IMR-90 (cell line): ENCODE measurements around the gene GPR21. TPM values are rescaled to one million over a fixed set of nuclear protein-coding genes. Genes with fewer than 3 reads are reported as not detected.
A peak's percentile ranks its signal among the peaks of the same experiment; 100 is the strongest.

Source experiments
- ATAC-seq: fragments of 200-7000 bp; cut with Tn5 transposase; 2 replicates; pipeline ENCODE4 v1.9.1; 2020; ENCODE audit warnings: low read depth, mild to moderate bottlenecking, moderate library complexity
- BruUV-seq: library from RNA; stranded (reverse); fragments of 400-500 nt; replicated peaks from 2 replicates; lab custom pipeline; 2021; lab: Mats Ljungman, UMichigan
- CTCF ChIA-PET: fragments of 300-600 bp; formaldehyde crosslinking; extraction: SDS; loops from one replicate; lab custom pipeline; 2021; ENCODE audit warnings: antibody characterized with exemption; lab: Yijun Ruan, JAX
- POLR2A ChIA-PET: fragments of 300-600 bp; sonication (Branson Sonifier 250); formaldehyde crosslinking; loops from one replicate; lab custom pipeline; 2022; ENCODE audit warnings: antibody characterized with exemption; ENCODE audit not compliant: unreplicated experiment; lab: Charles Lee
- DNase-seq: peaks from one replicate; pipeline ENCODE4 v3.0.0; 2013
- H2AFZ ChIP-seq: replicated peaks from 2 replicates; pipeline ENCODE3; 2013; ENCODE audit warnings: low read length, mild to moderate bottlenecking; ENCODE audit not compliant: poor library complexity
- H2AK5ac ChIP-seq: 2 replicates; pipeline ENCODE4 v1.6.1; 2013; ENCODE audit warnings: low read depth, low read length, inconsistent platforms
- H2AK9ac ChIP-seq: replicated peaks from 2 replicates; pipeline ENCODE3; 2013; ENCODE audit warnings: mild to moderate bottlenecking, low read depth, low read length, moderate library complexity; ENCODE audit not compliant: poor library complexity
- H2BK120ac ChIP-seq: 2 replicates; pipeline ENCODE4 v1.6.1; 2013; ENCODE audit warnings: low read depth, low read length, inconsistent platforms
- H2BK15ac ChIP-seq: 3 replicates; pipeline ENCODE4 v1.6.1; 2013; ENCODE audit warnings: low read depth, low read length, inconsistent platforms
- H2BK20ac ChIP-seq: 2 replicates; pipeline ENCODE4 v1.6.1; 2013; ENCODE audit warnings: low read depth, mild to moderate bottlenecking, inconsistent platforms, low read length, moderate library complexity
- H2BK5ac ChIP-seq: 2 replicates; pipeline ENCODE4 v1.6.1; 2013; ENCODE audit warnings: mild to moderate bottlenecking, low read depth, low read length, inconsistent platforms; ENCODE audit not compliant: poor library complexity, severe bottlenecking
- H3K14ac ChIP-seq: replicated peaks from 2 replicates; pipeline ENCODE4 v1.6.1; 2013; ENCODE audit warnings: low read depth, low read length, inconsistent platforms
- H3K18ac ChIP-seq: 2 replicates; pipeline ENCODE4 v1.6.1; 2013; ENCODE audit warnings: low read depth, low read length, control low read depth
- H3K23ac ChIP-seq: 2 replicates; pipeline ENCODE4 v1.6.1; 2013; ENCODE audit warnings: low read depth, low read length, inconsistent platforms
- H3K27ac ChIP-seq: 2 replicates; pipeline ENCODE4 v1.5.1; 2013; ENCODE audit warnings: mild to moderate bottlenecking, control low read depth, low read length; ENCODE audit not compliant: insufficient read depth
- H3K27me3 ChIP-seq: 2 replicates; pipeline ENCODE4 v1.6.1; 2013; ENCODE audit warnings: low read length; ENCODE audit not compliant: control insufficient read depth, insufficient read depth
- H3K36me3 ChIP-seq: 2 replicates; pipeline ENCODE4 v1.6.1; 2013; ENCODE audit warnings: low read length, mixed read lengths; ENCODE audit not compliant: control insufficient read depth, insufficient read depth
- H3K4ac ChIP-seq: 2 replicates; pipeline ENCODE4 v1.6.1; 2013; ENCODE audit warnings: low read depth, low read length, inconsistent platforms
- H3K4me1 ChIP-seq: 2 replicates; pipeline ENCODE4 v1.6.1; 2013; ENCODE audit warnings: low read length, mixed read lengths; ENCODE audit not compliant: control insufficient read depth, insufficient read depth
- H3K4me2 ChIP-seq: 2 replicates; pipeline ENCODE4 v1.6.1; 2013; ENCODE audit warnings: low read depth, mild to moderate bottlenecking, control low read depth, low read length, moderate library complexity
- H3K4me3 ChIP-seq: 2 replicates; pipeline ENCODE4 v1.5.1; 2013; ENCODE audit warnings: low read depth, mild to moderate bottlenecking, control low read depth, low read length, moderate library complexity; ENCODE audit not compliant: insufficient read depth
- H3K56ac ChIP-seq: 2 replicates; pipeline ENCODE4 v1.6.1; 2013; ENCODE audit warnings: low read length, inconsistent platforms; ENCODE audit not compliant: insufficient read depth; ENCODE audit errors: extremely low read depth
- H3K79me1 ChIP-seq, 2 experiments: 2 replicates each; pipeline ENCODE4 v1.6.1; 2013; ENCODE audit warnings: low read length in 2 of 2, inconsistent platforms in 1 of 2, low read depth in 1 of 2
- H3K9ac ChIP-seq: 2 replicates; pipeline ENCODE4 v1.6.1; 2013; ENCODE audit warnings: low read depth, low read length, control low read depth
- H3K9me1 ChIP-seq: 2 replicates; pipeline ENCODE4 v1.6.1; 2013; ENCODE audit warnings: low read length, inconsistent platforms; ENCODE audit not compliant: insufficient read depth
- H3K9me3 ChIP-seq: 2 replicates; pipeline ENCODE4 v1.6.1; 2013; ENCODE audit warnings: low read length; ENCODE audit not compliant: control insufficient read depth, insufficient read depth
- H4K20me1 ChIP-seq: 2 replicates; pipeline ENCODE4 v1.6.1; 2013; ENCODE audit warnings: low read length, inconsistent platforms; ENCODE audit not compliant: insufficient read depth
- H4K5ac ChIP-seq: 2 replicates; pipeline ENCODE4 v1.6.1; 2013; ENCODE audit warnings: mild to moderate bottlenecking, low read depth, low read length, control low read depth
- H4K8ac ChIP-seq, 2 experiments: 2 replicates each; pipeline ENCODE4 v1.6.1; 2013; ENCODE audit warnings: low read depth in 2 of 2, low read length in 2 of 2, control low read depth in 1 of 2, inconsistent platforms in 1 of 2
- H4K91ac ChIP-seq: 2 replicates; pipeline ENCODE4 v1.6.1; 2013; ENCODE audit warnings: low read depth, low read length, inconsistent platforms; ENCODE audit not compliant: insufficient read depth
- BHLHE40 ChIP-seq: fragments of 150-350 bp; IDR thresholded peaks from 2 replicates; pipeline ENCODE4 v1.6.1; 2016; ENCODE audit warnings: mild to moderate bottlenecking, low read depth, low read length
- CEBPB ChIP-seq: IDR thresholded peaks from 2 replicates; pipeline ENCODE4 v1.6.1; 2012; ENCODE audit warnings: low read depth, low read length, improper control_type of control experiment
- CHD1 ChIP-seq: IDR thresholded peaks from 2 replicates; pipeline ENCODE4 v1.6.1; 2012; ENCODE audit warnings: low read depth, low read length, improper control_type of control experiment
- FOS ChIP-seq: fragments of 150-350 bp; IDR thresholded peaks from 2 replicates; pipeline ENCODE4 v1.6.1; 2016; ENCODE audit warnings: low read depth, low read length
- MAZ ChIP-seq: IDR thresholded peaks from 2 replicates; pipeline ENCODE4 v1.6.1; 2012; ENCODE audit warnings: low read depth, mild to moderate bottlenecking, low read length, improper control_type of control experiment, moderate library complexity, borderline replicate concordance
- MXI1 ChIP-seq: IDR thresholded peaks from 2 replicates; pipeline ENCODE4 v1.6.1; 2012; ENCODE audit warnings: low read depth, mild to moderate bottlenecking, low read length, moderate library complexity, borderline replicate concordance
- NFE2L2 ChIP-seq: fragments of 150-350 bp; IDR thresholded peaks from 2 replicates; pipeline ENCODE4 v1.6.1; 2016; ENCODE audit warnings: low read depth, mild to moderate bottlenecking, low read length
- POLR2A ChIP-seq: IDR thresholded peaks from 2 replicates; pipeline ENCODE4 v1.6.1; 2012; ENCODE audit warnings: mild to moderate bottlenecking, low read depth, low read length
- RAD21 ChIP-seq: IDR thresholded peaks from 2 replicates; pipeline ENCODE4 v1.6.1; 2012; ENCODE audit warnings: low read length, improper control_type of control experiment
- RCOR1 ChIP-seq: IDR thresholded peaks from 2 replicates; pipeline ENCODE4 v1.6.1; 2012; ENCODE audit warnings: mild to moderate bottlenecking, low read length, improper control_type of control experiment; ENCODE audit not compliant: insufficient replicate concordance
- RFX5 ChIP-seq: IDR thresholded peaks from 2 replicates; pipeline ENCODE4 v1.8.0; 2012; ENCODE audit warnings: low read depth, mild to moderate bottlenecking, low read length, moderate library complexity
- WGBS, 2 experiments: methylation state at CpG; one replicate each; pipeline versions ENCODE4 v1.1.5 to v1.1.7; 2013; ENCODE audit warnings: missing lambda C conversion rate in 2 of 2; ENCODE audit not compliant: insufficient read length in 1 of 2; ENCODE audit errors: extremely low coverage in 2 of 2; 5-methylcytosine and 5-hydroxymethylcytosine counted together
- dilution Hi-C: fragments of 300-500 bp; cut with HindIII; formaldehyde crosslinking; loops from one replicate; pipeline ENCODE4 v1.14.3; 2018; ENCODE audit warnings: low sequenced_read_pairs; ENCODE audit not compliant: unreplicated experiment
- in situ Hi-C: fragments of 300-500 bp; cut with MboI; formaldehyde crosslinking; loops from 3 replicates; pipeline ENCODE4 v1.14.3; 2019; ENCODE audit warnings: low sequenced_read_pairs, inconsistent platforms, mixed read lengths
- intact Hi-C: fragments of 100-400 bp; cut with micrococcal nuclease; formaldehyde crosslinking; loops from 2 replicates; pipeline ENCODE4 v1.10.0; 2022
- polyA plus RNA-seq, 3 experiments: library from polyadenylated mRNA; depleted of rRNA; stranded (reverse); fragments of >200 nt; gene quantifications; 2 replicates each; pipeline ENCODE4 v1.2.3, GENCODE V29; 2012; ENCODE audit warnings: low replicate concordance in 1 of 3
- total RNA-seq: library from RNA; depleted of rRNA; stranded (reverse); fragments of >200 nt; gene quantifications from 2 replicates; pipeline ENCODE4 v1.2.3, GENCODE V29; 2012
- TF ChIP-seq, protein P1 (sequence below): conservative IDR thresholded peaks from 2 replicates; pipeline ENCODE4 v1.5.1; 2012; ENCODE audit warnings: mild to moderate bottlenecking, low read depth, low read length, improper control_type of control experiment

GPR21 gene
- total and polyA plus RNA-seq, 2 of the 4 experiments (the other 2 are of a cell fraction), result 0.90 TPM; not detected in 1

DNA sequence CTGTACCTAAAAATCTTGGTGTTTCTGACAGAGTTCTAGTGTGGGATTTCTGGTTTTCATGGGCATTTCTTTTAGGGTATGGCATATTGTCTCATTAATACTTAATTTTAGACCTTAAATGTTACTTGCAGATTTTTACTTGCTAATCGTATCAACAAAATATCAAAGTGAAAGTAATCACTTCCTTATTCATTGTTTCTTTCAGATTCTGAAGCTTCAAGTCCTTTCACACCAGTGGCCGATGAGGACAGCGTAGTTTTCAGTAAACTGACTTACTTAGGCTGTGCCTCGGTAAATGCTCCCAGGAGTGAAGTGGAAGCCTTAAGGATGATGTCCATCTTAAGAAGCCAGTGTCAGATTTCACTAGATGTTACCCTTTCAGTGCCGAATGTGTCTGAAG, 47.5 kb upstream of the GPR21 start:
- Histone ChIP-seq H3K4me3 (no peak overlapping the region), H4K91ac (no peak overlapping the region), H3K9me1 (0 out of 2 replicates have a peak, but pooled peaks cover 2% of the 10 kb centered on the region), H2BK15ac (no peak overlapping the region), H3K27me3 (no peaks in the 10 kb centered on the region), H3K14ac (no peak overlapping the region), H2BK20ac (no peak overlapping the region), H3K56ac (no peak overlapping the region), H4K20me1 (no peaks in the 10 kb centered on the region; the same call in 1 of the 2 replicates), H2AK9ac (no peak overlapping the region), H3K23ac (no peak overlapping the region), H3K27ac (no peak overlapping the region), H3K4me1 (no peaks in the 10 kb centered on the region), H2BK120ac (no peak overlapping the region), H3K4me2 (no peak overlapping the region), H3K79me1 (peaks cover 14 to 33% of the 10 kb centered on the region in 2 experiments), H4K5ac (no peak overlapping the region; the same call in 1 of the 2 replicates), H3K9ac (no peak overlapping the region), H2BK5ac (no peak overlapping the region), H3K36me3 (peaks cover 20% of the 10 kb centered on the region), H3K9me3 (no peaks in the 10 kb centered on the region), H4K8ac (peak overlapping the region in 1 of 2 experiments; percentile 42; a peak in 1 of 4 replicates), H3K4ac (no peak overlapping the region), H2AFZ (no peak overlapping the region), H2AK5ac (no peak overlapping the region), H3K18ac (no peak overlapping the region)
- TF ChIP-seq MXI1, result no peak
- TF ChIP-seq CHD1, result no peak
- TF ChIP-seq RCOR1, result no peak
- no peak for TF ChIP-seq BHLHE40
- no peak for TF ChIP-seq CEBPB
- TF ChIP-seq RAD21, result no peak
- TF ChIP-seq NFE2L2, result no peak
- TF ChIP-seq, protein P1, sequence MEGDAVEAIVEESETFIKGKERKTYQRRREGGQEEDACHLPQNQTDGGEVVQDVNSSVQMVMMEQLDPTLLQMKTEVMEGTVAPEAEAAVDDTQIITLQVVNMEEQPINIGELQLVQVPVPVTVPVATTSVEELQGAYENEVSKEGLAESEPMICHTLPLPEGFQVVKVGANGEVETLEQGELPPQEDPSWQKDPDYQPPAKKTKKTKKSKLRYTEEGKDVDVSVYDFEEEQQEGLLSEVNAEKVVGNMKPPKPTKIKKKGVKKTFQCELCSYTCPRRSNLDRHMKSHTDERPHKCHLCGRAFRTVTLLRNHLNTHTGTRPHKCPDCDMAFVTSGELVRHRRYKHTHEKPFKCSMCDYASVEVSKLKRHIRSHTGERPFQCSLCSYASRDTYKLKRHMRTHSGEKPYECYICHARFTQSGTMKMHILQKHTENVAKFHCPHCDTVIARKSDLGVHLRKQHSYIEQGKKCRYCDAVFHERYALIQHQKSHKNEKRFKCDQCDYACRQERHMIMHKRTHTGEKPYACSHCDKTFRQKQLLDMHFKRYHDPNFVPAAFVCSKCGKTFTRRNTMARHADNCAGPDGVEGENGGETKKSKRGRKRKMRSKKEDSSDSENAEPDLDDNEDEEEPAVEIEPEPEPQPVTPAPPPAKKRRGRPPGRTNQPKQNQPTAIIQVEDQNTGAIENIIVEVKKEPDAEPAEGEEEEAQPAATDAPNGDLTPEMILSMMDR, result no peak
- no peak for TF ChIP-seq FOS
- no peak for TF ChIP-seq POLR2A
- no peak for TF ChIP-seq MAZ
- TF ChIP-seq RFX5, result no peak
- DNase-seq (no peak), ATAC-seq (no peak)
- WGBS, 2 experiments, result 100% methylated on average over 1 of the region's 5 CpGs; no CpG with 5 or more reads in 1 of the 2 experiments
- intact Hi-C loops (no loop called here), in situ Hi-C loops (loop anchor here (10.0 kb wide), 1 partner anchor 131 kb away; no protein-coding TSS in a partner anchor), dilution Hi-C loops (loop anchor here (25.0 kb wide), 1 partner anchor 99 kb away; no protein-coding TSS in a partner anchor)
- BruUV-seq, result no TSS peak
- ChIA-PET POLR2A (no interaction called here), CTCF (no interaction called here)
